AG09319 (cell line): ENCODE measurements around the gene CPN2.

Experiments
- DNase-seq: peaks from one replicate; pipeline ENCODE4 v3.0.0-alpha.2; 2010; ENCODE audit warnings: low read depth; ENCODE audit errors: extremely low read depth
- TF ChIP-seq, protein P1 (sequence below): IDR thresholded peaks from 2 replicates; pipeline ENCODE4 v1.5.1; 2011; ENCODE audit warnings: low read depth, mild to moderate bottlenecking, inconsistent platforms, low read length, moderate library complexity

CPN2 gene

DNA sequence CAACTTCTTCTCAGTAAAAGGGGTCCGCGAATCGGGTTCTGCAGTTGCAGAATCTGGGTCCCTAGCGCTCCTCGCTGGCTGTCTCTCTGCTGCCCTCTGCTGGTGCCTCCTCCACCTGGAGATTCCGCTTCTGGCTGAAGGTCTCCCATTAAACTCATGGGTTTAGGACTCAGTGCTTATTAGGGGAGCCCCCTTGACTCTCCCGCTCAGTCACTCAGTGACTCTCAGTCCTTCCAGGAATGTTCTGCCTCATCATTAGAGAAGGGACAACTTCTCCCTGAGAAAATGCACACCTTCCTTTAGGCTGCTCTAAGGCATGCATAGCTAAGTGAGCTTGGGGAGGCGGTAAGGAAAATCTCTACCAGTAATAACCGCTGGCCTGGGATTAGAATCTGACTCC is 7.1 kb downstream of the CPN2 start:
- TF ChIP-seq, protein P1, sequence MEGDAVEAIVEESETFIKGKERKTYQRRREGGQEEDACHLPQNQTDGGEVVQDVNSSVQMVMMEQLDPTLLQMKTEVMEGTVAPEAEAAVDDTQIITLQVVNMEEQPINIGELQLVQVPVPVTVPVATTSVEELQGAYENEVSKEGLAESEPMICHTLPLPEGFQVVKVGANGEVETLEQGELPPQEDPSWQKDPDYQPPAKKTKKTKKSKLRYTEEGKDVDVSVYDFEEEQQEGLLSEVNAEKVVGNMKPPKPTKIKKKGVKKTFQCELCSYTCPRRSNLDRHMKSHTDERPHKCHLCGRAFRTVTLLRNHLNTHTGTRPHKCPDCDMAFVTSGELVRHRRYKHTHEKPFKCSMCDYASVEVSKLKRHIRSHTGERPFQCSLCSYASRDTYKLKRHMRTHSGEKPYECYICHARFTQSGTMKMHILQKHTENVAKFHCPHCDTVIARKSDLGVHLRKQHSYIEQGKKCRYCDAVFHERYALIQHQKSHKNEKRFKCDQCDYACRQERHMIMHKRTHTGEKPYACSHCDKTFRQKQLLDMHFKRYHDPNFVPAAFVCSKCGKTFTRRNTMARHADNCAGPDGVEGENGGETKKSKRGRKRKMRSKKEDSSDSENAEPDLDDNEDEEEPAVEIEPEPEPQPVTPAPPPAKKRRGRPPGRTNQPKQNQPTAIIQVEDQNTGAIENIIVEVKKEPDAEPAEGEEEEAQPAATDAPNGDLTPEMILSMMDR, result peak; percentile 85
- no peak for DNase-seq

- TF ChIP-seq, protein P1, result no peak
- no peak for DNase-seq
Observed at GRCh38 chr3:194343561-194343893, 7.6 kb downstream of the CPN2 start.

- no peak for DNase-seq
Observed at GRCh38 chr3:194342861-194343560, 8.1 kb downstream of the CPN2 start.

GRCh38 chr3:194340757-194341400 is 10.2 kb downstream of the CPN2 start:
- DNase-seq, result no peak
- TF ChIP-seq, protein P1, result no peak

More at GRCh38 chr3:194342861-194343560, 8.1 kb downstream of the CPN2 start:
- TF ChIP-seq, protein P1, result no peak

DNA sequence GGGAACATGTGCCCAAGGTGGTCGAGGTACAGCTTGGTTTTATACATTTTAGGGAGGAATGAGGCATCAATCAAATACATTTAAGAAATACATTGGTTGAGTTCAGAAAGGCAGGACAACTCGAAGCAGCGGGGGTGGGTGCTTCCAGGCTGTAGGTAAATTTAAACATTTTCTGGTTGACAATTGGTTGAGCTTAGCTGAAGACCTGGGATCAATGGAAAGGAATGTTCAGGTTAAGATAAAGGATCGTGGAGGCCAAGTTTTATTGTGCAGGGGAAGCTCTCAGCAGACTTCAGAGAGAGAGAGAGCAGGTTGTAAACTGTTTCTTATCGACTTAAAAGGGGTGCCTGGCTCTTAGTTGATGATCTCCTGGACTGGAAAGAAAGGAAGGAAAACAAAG is 11.3 kb downstream of the CPN2 start:
- TF ChIP-seq, protein P1, result no peak
- no peak for DNase-seq

DNA sequence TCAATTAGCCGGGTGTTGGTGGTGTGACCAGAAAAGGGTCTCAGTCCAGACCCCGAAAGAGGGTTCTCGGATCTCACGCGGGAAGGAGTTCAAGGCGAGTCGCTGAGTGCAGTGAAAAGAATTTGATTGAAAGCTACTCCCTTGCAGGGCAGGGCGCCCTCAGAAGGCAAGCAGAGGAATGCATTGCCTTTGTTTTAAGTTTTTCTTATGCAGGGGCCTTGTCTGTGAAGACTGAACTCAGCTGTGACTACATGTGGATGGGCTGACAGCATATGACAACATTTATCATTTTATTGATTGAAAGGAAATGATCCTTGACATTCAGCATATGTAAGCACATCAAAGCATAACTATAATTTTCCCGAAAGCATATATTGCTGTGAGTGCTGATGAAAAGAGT is 11.8 kb downstream of the CPN2 start:
- TF ChIP-seq, protein P1, result no peak
- DNase-seq, result no peak

GRCh38 chr3:194337965-194338753 is 13.0 kb downstream of the CPN2 start:
- TF ChIP-seq, protein P1, result no peak
- no peak for DNase-seq
